GM18873 (cell line): ENCODE measurements around the gene AKAP14.
"Not testable (repeated sequence)": the region's sequence is repeated elsewhere in the genome, so short reads cannot be mapped to it uniquely, and the experiment has no call there.

Source experiments
- ATAC-seq: cut with Tn5 transposase; IDR thresholded peaks from one replicate; pipeline ENCODE4 v1.9.1; 2021; ENCODE audit warnings: mild to moderate bottlenecking, moderate library complexity, moderate number of reproducible peaks; ENCODE audit not compliant: unreplicated experiment, low FRiP score

Gene AKAP14

GRCh38 chrX:119919835-119920585 is 24.3 kb downstream of the AKAP14 start:
- no peak for ATAC-seq

DNA sequence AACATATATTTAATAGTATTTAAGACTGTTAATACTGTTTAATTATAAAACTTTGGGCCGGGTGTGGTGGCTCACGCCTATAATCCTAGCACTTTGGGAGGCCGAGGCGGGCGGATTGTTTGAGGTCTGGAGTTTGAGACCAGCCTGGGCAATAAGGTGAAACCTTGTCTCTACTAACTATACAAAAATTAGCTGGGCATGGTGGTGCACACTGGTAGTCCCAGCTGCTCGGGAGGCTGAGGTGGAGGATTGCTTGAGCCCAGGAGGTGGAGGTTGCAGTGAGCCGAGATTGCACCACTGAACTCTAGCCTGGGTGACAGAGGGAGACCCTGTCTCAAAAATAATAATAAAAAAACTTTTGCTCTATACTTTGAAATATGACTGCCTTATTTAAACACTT is 26.7 kb downstream of the AKAP14 start:
- ATAC-seq: not testable (repeated sequence)

- ATAC-seq: no peak
Measured at GRCh38 chrX:119935215-119935874, 39.7 kb downstream of the AKAP14 start.

DNA sequence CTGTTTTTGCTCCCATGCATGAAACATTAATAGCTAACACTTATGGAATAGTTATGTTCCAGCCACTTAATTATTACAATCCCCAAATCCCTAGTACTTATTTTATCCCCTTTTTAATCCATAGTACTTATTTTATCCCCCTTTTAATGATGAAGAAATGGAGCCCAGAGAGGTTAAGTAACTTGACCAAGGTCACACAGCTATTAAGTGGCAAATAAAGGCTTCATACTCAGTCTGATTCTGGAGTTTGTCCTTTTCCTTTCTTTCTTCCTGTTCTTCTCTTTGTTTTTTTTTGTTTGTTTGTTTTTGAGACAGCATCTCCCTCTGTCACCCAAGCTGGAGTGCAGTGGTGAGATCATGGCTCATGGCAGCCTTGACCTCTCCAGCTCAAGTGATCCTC is 45.6 kb downstream of the AKAP14 start:
- no peak for ATAC-seq

DNA sequence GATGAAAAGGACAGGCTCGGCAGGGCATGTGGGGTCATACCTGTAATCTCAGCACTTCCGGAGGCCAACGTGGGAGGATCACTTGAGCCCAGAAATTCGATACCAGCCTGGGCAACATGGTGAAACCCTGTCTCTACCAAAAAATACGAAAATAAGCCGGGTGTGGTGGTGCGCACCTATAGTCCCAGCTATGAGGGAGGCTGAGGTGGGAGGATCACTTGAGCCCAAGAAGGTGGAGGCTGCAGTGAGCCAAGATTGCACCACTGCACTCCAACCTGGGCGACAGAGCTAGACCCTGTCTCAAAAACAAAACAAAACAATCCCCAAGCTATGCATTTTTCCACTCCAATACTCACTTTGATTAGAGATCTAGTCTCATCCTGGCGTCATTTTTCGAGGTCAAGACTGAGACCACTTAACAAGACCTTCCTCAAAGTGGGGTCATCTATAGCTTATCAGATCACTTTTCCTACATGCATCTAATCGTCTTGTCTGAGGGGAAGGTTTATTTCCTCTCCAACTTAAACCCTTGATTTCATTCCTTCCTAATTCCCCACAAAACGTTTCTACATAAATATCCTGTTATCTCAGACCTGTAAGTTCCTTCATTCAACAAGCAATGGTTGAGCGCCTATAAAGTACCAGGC is 46.6 kb downstream of the AKAP14 start:
- ATAC-seq: no peak

DNA sequence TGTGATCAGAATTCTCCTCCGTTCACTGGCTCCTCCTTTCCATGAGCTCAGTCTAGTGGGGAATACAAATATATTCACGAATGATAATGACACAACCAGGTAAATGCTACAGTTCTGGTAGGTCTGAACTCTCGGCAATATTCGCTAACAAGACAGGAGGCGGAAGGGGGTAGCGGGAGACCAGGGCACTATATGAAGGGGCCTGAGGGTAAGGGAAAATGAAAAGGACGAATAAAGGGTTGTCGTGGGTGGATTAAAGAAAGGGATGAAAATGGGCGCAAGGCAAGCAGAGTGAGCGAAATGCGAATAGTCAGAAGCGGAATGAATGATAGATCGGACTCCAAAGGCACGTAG is 47.1 kb downstream of the AKAP14 start:
- no peak for ATAC-seq

- ATAC-seq: peak; percentile 70
Measured at GRCh38 chrX:119943185-119943988, 47.7 kb downstream of the AKAP14 start, which contains the start of gene NKAP. Gene NKAP (minus strand): TSS chrX:119943751. CDS start chrX:119943605, 146 bp downstream.

- ATAC-seq: no peak
Measured at GRCh38 chrX:119945481-119945880, 49.8 kb downstream of the AKAP14 start.

DNA sequence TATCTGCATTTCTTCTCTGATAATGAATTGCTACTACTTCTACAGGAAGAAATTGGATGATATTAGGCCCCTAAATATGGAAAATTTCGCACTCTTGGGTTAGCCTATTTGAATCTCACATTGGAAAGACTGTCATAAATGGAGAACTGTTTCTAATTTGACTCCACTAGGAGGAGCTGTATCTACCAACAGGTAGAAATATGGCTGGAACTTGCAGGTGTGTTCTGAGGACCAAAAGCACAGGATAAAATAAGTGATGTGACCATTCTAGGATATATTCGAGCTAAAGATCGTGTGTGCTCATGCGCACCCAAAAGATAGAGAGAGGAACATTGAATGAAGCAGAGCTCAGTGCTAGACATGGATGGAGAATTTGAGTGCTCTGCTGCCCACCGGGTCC is 52.7 kb downstream of the AKAP14 start:
- no peak for ATAC-seq

- no peak for ATAC-seq
Measured at GRCh38 chrX:119954374-119954773, 58.7 kb downstream of the AKAP14 start.

GRCh38 chrX:119955807-119956570 is 60.3 kb downstream of the AKAP14 start:
- not testable (repeated sequence) for ATAC-seq

DNA sequence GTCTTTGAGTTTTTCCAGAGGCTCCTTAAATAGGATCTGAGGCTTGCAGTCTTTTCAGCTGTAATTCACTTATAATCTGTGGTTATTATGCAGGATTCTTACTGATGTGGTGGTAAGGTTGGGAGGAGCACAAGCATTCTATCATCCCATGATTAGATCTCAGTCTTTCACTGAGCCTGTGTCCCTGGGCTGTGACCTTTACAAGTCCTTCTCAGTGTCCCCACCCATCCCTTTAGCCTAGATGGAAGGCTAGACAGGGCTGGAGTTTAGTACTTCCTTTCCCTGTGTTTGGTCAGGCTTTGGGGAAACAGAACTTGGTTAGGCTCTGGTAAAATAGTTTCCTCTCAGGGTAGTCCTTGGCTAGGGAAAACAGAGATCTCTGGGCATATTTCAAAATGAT is 64.9 kb downstream of the AKAP14 start:
- ATAC-seq: no peak

GRCh38 chrX:119966837-119967236 is 71.1 kb downstream of the AKAP14 start:
- not testable (repeated sequence) for ATAC-seq
